Effector memory CD4-positive, alpha-beta T cell (primary cell): ENCODE data around the gene CYB561.
"Not testable (repeated sequence)": the region's sequence is repeated elsewhere in the genome, so short reads cannot be mapped to it uniquely, and the experiment has no call there.

Experiments used
- DNase-seq, 3 donors: peaks; one replicate each; pipeline ENCODE4 v3.0.0-alpha.2; 2020
- H3K27ac ChIP-seq: 2 replicates; pipeline ENCODE4 v1.7.0; 2013; ENCODE audit warnings: mild to moderate bottlenecking, low read length, moderate library complexity; ENCODE audit not compliant: insufficient read depth, poor library complexity, severe bottlenecking
- H3K27me3 ChIP-seq: replicated peaks from 2 replicates; pipeline ENCODE4 v1.7.0; 2013; ENCODE audit warnings: mild to moderate bottlenecking, low read length; ENCODE audit not compliant: insufficient read depth, control insufficient read depth, poor library complexity, severe bottlenecking
- H3K36me3 ChIP-seq: 2 replicates; pipeline ENCODE4 v1.7.0; 2013; ENCODE audit warnings: mild to moderate bottlenecking, low read length, moderate library complexity; ENCODE audit not compliant: control insufficient read depth, insufficient read depth
- H3K4me1 ChIP-seq: 2 replicates; pipeline ENCODE4 v1.7.0; 2013; ENCODE audit warnings: low read length, mild to moderate bottlenecking; ENCODE audit not compliant: control insufficient read depth, insufficient read depth, poor library complexity, severe bottlenecking
- H3K4me3 ChIP-seq: 2 replicates; pipeline ENCODE4 v1.7.0; 2013; ENCODE audit warnings: low read length, low read depth, mild to moderate bottlenecking; ENCODE audit not compliant: insufficient read depth, poor library complexity, severe bottlenecking
- H3K9me3 ChIP-seq: 2 replicates; pipeline ENCODE4 v1.7.0; 2013; ENCODE audit warnings: mild to moderate bottlenecking, low read length, moderate library complexity; ENCODE audit not compliant: control insufficient read depth

Gene CYB561

DNA sequence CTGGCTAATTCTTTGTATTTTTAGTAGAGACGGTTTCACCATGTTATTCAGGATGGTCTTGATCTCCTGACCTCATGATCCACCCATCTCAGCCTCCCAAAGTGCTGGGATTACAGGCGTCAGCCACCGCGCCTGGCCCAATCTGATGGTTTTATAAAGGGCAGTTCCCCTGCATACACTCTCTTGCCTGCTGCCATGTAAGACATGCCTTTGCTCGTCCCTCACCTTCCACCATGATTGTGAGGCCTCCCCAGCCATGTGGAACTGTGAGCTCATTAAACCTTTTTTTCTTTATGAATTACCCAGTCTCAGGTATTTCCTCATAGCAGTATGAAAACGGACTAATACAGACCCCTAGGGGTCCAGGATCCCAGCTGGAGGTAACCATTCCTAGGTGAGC, 22.0 kb upstream of the CYB561 start:
- H3K9me3 ChIP-seq, H3K27ac ChIP-seq, H3K27me3 ChIP-seq, DNase-seq, H3K4me3 ChIP-seq, H3K36me3 ChIP-seq, H3K4me1 ChIP-seq: not testable (repeated sequence)

DNA sequence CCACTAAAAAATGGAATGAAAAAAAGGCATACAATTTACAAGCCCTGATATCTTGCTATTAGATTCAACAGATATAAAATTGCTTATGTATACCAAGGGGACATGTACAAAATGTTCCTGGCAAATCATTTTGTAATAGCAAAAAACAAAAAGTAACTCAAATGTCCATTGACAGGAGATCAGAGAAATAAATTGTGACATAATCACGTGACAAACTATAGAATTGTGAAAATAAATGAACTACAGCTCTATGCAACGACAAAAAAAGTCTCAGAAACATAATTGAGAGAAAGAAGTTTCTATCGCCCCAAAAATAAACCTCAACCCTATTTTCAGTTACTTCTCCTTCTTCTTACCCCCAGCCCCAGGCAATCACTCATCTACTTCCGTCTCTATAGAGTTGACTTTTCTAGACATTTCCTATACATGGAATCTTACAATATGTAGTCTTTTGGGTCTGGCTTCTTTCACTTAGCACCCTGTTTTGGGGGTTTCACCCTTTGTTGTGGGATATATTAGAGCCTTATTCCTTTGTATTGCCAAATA, 18.7 kb upstream of the CYB561 start:
- no peaks in the 10 kb centered on the region for H3K27me3 ChIP-seq
- no peaks in the 10 kb centered on the region for H3K4me1 ChIP-seq
- H3K4me3 ChIP-seq = no peak overlapping the region
- H3K36me3 ChIP-seq = no peaks in the 10 kb centered on the region
- no peak for DNase-seq
- no peaks in the 10 kb centered on the region for H3K9me3 ChIP-seq
- no peak overlapping the region for H3K27ac ChIP-seq

DNA sequence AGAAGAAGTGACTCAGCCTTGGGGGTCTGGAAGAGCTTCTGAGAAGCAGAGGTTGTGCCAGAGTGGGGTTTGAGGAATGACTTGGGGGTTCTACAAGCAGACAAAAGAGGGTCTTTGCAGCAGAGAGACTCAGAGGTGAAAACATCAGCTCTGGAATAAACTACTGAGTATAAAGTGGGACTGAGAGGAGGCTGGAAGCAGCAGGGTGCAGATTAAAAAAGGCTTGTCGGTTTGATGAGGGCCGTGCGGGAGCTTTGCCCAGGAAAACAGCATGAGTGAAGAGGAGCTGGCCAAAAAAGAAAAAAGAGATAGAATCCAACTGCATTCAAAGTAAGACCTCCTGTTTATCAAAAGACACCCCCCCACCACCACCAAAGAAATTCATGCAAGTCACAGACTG, 17.7 kb upstream of the CYB561 start:
- H3K27me3 ChIP-seq = no peaks in the 10 kb centered on the region
- no peaks in the 10 kb centered on the region for H3K9me3 ChIP-seq
- no peaks in the 10 kb centered on the region for H3K4me1 ChIP-seq
- H3K4me3 ChIP-seq = no peak overlapping the region
- H3K36me3 ChIP-seq = no peaks in the 10 kb centered on the region
- H3K27ac ChIP-seq = no peak overlapping the region
- no peak for DNase-seq

DNA sequence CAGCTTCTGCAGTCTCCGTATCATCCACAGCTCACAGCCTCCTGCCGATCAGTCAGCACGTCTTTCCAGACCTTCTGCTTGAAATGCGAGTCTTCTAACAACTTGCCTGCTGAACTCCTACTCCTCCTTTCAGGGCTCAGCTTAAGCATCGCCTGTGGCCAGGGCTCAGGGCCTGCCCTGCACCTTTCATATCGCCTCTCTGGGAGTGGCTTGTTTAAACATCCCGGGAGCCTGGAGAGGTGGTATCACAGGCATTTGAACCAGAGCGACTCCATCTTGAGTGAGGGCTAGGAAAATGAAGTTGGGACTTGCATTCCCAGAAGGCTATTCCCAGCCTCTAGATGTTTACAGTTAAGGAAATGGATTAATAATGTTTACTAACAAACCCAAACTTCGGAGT, 13.9 kb upstream of the CYB561 start:
- no peaks in the 10 kb centered on the region for H3K4me1 ChIP-seq
- no peaks in the 10 kb centered on the region for H3K27me3 ChIP-seq
- H3K9me3 ChIP-seq = no peaks in the 10 kb centered on the region
- DNase-seq = no peak
- H3K27ac ChIP-seq = no peak overlapping the region
- H3K36me3 ChIP-seq = no peaks in the 10 kb centered on the region
- H3K4me3 ChIP-seq = no peak overlapping the region

DNA sequence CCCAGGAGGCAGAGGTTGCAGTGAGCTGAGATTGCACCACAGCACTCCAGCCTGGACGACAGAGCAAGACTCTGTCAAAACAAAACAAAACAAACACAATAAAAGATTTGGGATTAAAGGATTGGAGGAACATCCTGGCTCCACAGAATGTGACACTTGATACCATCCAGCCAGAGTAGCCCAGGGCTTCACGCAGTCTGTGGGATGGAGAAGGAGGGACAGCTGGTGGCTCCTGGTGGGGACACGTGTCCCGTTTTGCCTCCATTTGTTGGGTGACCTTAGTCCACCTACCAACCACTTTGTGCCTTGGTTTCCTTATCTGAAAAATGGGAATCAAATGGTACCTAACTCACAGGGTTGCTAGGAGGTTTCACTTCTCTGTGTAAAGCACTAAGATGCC, 12.4 kb upstream of the CYB561 start:
- no peaks in the 10 kb centered on the region for H3K9me3 ChIP-seq
- no peaks in the 10 kb centered on the region for H3K36me3 ChIP-seq
- no peaks in the 10 kb centered on the region for H3K27me3 ChIP-seq
- no peak overlapping the region for H3K4me3 ChIP-seq
- H3K27ac ChIP-seq = no peak overlapping the region
- no peaks in the 10 kb centered on the region for H3K4me1 ChIP-seq
- no peak for DNase-seq

DNA sequence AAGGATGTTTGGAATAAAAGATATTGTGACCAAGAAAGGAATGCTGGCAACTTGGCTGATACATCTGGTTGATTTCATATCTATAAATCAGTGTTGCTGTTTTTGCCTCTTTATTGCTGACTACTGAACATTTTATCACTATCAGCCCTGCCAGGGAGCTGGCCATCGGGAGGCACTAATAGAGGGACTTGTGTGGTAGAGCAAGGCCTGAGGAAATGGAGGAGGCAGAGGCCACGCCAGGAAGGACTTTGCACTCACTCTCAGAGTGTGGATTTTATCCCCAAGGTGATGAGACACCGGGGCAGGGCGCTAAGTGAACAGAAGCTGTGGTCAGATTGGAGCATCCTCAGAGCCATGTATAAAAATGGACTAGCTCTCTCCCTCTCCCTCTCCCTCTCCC, 9.3 kb upstream of the CYB561 start:
- Histone ChIP-seq H3K27ac (no peak overlapping the region), H3K36me3 (no peaks in the 10 kb centered on the region), H3K4me1 (no peaks in the 10 kb centered on the region), H3K9me3 (no peaks in the 10 kb centered on the region), H3K4me3 (no peak overlapping the region), H3K27me3 (no peaks in the 10 kb centered on the region)
- DNase-seq = no peak

DNA sequence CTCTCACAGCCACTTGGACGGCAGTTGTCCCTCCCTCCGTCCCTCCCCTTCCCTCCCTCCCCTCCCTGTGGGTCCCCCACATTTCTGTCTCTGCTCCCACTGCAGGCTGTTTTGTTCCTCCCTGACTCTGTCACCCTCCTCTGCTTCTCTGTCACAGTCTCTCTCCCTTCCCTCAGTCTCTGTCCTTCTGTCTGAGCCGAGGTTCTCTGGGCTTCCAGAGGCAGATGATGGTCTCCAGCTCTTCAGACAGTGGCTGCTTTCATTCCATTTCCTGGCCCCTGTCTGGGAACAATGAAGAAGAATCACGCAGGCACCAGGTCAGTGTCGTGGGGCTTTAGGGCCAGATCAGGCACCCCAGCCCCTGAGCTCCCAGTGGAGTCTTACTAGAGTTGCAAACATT, 8.8 kb upstream of the CYB561 start:
- H3K9me3 ChIP-seq = no peaks in the 10 kb centered on the region
- no peaks in the 10 kb centered on the region for H3K4me1 ChIP-seq
- H3K4me3 ChIP-seq = no peak overlapping the region
- no peak overlapping the region for H3K27ac ChIP-seq
- no peaks in the 10 kb centered on the region for H3K36me3 ChIP-seq
- no peak for DNase-seq
- H3K27me3 ChIP-seq = no peaks in the 10 kb centered on the region

DNA sequence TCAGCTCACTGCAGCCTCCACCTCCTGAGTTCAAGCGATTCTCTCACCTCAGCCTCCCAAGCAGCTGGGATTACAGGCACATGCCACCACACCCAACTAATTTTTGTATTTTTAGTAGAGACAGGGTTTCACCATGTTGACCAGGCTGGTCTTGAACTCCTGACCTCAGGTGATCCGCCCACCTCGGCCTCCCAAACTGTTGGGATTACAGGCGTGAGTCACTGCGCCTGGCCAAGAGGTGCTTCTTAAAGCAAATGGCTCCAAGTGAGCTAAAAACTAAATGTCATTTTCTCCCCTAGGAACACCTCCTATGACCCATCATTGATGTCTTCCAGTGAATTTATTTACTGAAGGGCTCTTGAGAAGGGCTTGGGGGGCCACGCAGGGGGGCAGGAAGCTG, 8.3 kb upstream of the CYB561 start:
- not testable (repeated sequence) for H3K36me3 ChIP-seq, H3K4me3 ChIP-seq, H3K9me3 ChIP-seq, H3K27ac ChIP-seq, H3K4me1 ChIP-seq, H3K27me3 ChIP-seq, DNase-seq

DNA sequence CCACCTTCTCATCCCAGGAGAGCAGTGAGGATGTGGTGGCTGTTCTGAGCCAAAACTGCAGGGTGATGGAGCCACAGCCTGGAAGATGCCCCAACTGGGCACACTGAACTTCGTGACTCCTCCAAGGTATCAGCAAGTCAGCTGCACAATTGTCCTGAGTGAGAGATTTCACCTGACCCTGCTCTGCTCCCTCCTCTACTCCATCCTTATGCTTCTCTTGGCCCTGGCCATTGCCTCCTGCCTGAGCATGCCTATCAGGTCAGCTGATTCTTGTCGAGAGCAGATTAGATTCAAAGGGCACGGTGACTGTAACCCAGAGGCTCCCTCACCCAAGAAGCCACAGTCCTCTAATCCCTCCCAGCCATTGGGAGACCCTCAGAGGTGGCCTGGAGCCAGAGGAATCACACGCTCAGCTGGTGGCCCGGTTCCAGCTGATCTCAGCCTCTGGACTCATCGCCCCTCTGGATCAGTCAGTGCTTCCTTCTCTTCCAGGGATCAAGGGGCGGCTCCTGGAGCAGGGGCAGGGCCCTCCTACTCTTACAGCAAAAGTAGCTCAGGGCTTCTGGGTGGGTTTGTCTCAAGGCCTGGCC, 7.0 kb upstream of the CYB561 start:
- Histone ChIP-seq H3K4me3 (no peak overlapping the region), H3K4me1 (peaks cover under 1% of the 10 kb centered on the region), H3K27me3 (no peaks in the 10 kb centered on the region), H3K9me3 (no peaks in the 10 kb centered on the region), H3K36me3 (no peaks in the 10 kb centered on the region), H3K27ac (no peak overlapping the region)
- no peak for DNase-seq

DNA sequence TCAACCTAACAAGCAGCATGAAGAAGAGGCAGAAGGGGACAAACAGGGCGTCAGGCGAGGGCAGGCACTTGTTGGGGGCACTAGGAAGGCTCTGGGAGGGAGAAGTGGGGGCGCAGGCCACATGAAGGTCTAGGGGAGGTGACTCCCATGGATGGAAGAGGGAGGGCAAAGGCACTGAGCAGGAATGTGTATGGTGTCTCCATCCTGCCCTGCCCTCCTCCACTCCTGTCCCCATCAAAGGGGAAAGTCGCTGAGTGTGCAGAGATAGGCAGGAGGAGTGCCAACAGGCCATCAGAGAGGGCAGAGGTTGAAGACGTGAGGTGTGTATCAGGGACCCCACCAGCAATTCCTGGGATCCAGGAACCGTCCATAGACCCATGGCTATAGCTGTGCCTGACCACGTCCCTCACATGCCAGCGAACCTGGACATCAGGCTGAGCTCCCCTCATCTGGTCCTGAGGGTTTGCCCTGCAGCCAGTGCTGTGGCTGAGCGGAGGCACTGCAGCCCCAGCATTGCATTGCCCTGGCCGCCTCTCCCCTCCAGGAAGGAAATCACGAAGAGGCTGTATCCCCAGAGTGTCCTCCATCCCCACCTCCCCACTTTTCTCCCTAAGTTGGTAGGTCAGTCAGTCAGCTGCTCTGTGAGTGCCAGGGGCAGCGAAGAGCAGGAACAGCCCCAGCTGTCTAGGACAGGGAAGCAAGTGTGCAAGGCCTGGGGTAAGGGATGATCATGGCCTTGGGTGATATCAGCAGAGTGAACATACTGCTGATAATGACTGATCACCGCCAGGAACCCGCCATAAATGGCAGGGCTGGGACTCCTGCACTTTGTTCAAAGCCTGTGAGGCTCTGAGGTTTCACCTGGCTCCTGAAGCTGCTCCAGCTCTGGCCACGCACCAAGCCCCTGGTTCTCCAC, 6.2 kb upstream of the CYB561 start:
- H3K27me3 ChIP-seq = no peaks in the 10 kb centered on the region
- H3K4me1 ChIP-seq = peaks cover 8% of the 10 kb centered on the region
- no peaks in the 10 kb centered on the region for H3K9me3 ChIP-seq
- DNase-seq = no peak
- no peak overlapping the region for H3K27ac ChIP-seq
- no peak overlapping the region for H3K4me3 ChIP-seq
- H3K36me3 ChIP-seq = no peaks in the 10 kb centered on the region
